NCI-H187 (cell line): ENCODE measurements around the gene MAPKAPK2.

Experiments
- DNase-seq, 2 experiments: peaks; one replicate each; lab custom pipeline; 2025; lab: John Stamatoyannopoulos, UW

MAPKAPK2 gene

GRCh38 chr1:206722751-206723461 lies 38.2 kb downstream of the MAPKAPK2 start:
- DNase-seq, result no peak

GRCh38 chr1:206723462-206723804 lies 38.7 kb downstream of the MAPKAPK2 start:
- no peak for DNase-seq

GRCh38 chr1:206723805-206724472 lies 39.2 kb downstream of the MAPKAPK2 start:
- no peak for DNase-seq

- DNase-seq, result no peak
These were observed 40.6 kb downstream of the MAPKAPK2 start for GRCh38 chr1:206725109-206725963.

- no peak for DNase-seq
These were observed 43.4 kb downstream of the MAPKAPK2 start for GRCh38 chr1:206727981-206728696.

GRCh38 chr1:206728697-206728987 lies 43.9 kb downstream of the MAPKAPK2 start:
- no peak for DNase-seq

GRCh38 chr1:206729050-206729449 lies 44.3 kb downstream of the MAPKAPK2 start:
- no peak for DNase-seq

GRCh38 chr1:206729507-206729906 lies 44.8 kb downstream of the MAPKAPK2 start:
- DNase-seq, result no peak

- no peak for DNase-seq
These were observed 47.8 kb downstream of the MAPKAPK2 start for GRCh38 chr1:206732508-206732907.

GRCh38 chr1:206732992-206733391 lies 48.3 kb downstream of the MAPKAPK2 start:
- DNase-seq, result no peak

GRCh38 chr1:206734499-206735142 lies 49.9 kb downstream of the MAPKAPK2 start:
- peak in 1 of 2 experiments; percentile 47 for DNase-seq

GRCh38 chr1:206735553-206736031 lies 50.9 kb downstream of the MAPKAPK2 start:
- DNase-seq, result no peak

- DNase-seq, result no peak
These were observed 52.4 kb downstream of the MAPKAPK2 start for GRCh38 chr1:206736878-206737728.

- no peak for DNase-seq
These were observed 53.1 kb downstream of the MAPKAPK2 start for GRCh38 chr1:206737729-206738201.

GRCh38 chr1:206738370-206739366 lies 54.0 kb downstream of the MAPKAPK2 start:
- DNase-seq, result no peak

GRCh38 chr1:206739411-206740076 lies 54.8 kb downstream of the MAPKAPK2 start:
- DNase-seq, result no peak

GRCh38 chr1:206741142-206741701 lies 56.5 kb downstream of the MAPKAPK2 start:
- DNase-seq, result no peak

GRCh38 chr1:206742719-206743383 lies 58.1 kb downstream of the MAPKAPK2 start:
- no peak for DNase-seq
